HG03139 (cell line): ENCODE measurements around the gene UTP18.
A peak's percentile ranks its signal among the peaks of the same experiment; 100 is the strongest.
"Not testable (repeated sequence)": the region's sequence is repeated elsewhere in the genome, so short reads cannot be mapped to it uniquely, and the experiment has no call there.

ENCODE experiments used
- ATAC-seq: cut with Tn5 transposase; IDR thresholded peaks from one replicate; pipeline ENCODE4 v1.9.1; 2021; ENCODE audit not compliant: unreplicated experiment

UTP18 gene

GRCh38 chr17:51260237-51261023 lies at the start of gene UTP18:
UTP18 (plus strand) TSS chr17:51260546; CDS start chr17:51260585, 39 bp downstream.
- peak; percentile 65 for ATAC-seq

GRCh38 chr17:51214920-51215319 lies 45.4 kb upstream of the UTP18 start:
- ATAC-seq = no peak

GRCh38 chr17:51217946-51218345 lies 42.4 kb upstream of the UTP18 start:
- ATAC-seq = no peak

- no peak for ATAC-seq
Observed at GRCh38 chr17:51221322-51221721, 39.0 kb upstream of the UTP18 start.

GRCh38 chr17:51224402-51225262 lies 35.7 kb upstream of the UTP18 start:
- ATAC-seq = no peak

GRCh38 chr17:51225523-51225922 lies 34.8 kb upstream of the UTP18 start:
- ATAC-seq = not testable (repeated sequence)

- ATAC-seq = no peak
Observed at GRCh38 chr17:51228161-51228560, 32.2 kb upstream of the UTP18 start.

GRCh38 chr17:51229889-51230288 lies 30.5 kb upstream of the UTP18 start:
- ATAC-seq = no peak

GRCh38 chr17:51230306-51230705 lies 30.0 kb upstream of the UTP18 start:
- ATAC-seq = no peak

- no peak for ATAC-seq
Observed at GRCh38 chr17:51231999-51232398, 28.3 kb upstream of the UTP18 start.

GRCh38 chr17:51234162-51234561 lies 26.2 kb upstream of the UTP18 start:
- no peak for ATAC-seq

GRCh38 chr17:51238255-51238887 lies 22.0 kb upstream of the UTP18 start:
- ATAC-seq = peak; percentile 53

- no peak for ATAC-seq
Observed at GRCh38 chr17:51240275-51240674, 20.1 kb upstream of the UTP18 start.

- no peak for ATAC-seq
Observed at GRCh38 chr17:51244041-51244440, 16.3 kb upstream of the UTP18 start.

- ATAC-seq = no peak
Observed at GRCh38 chr17:51245535-51245934, 14.8 kb upstream of the UTP18 start.

GRCh38 chr17:51250314-51250840 lies 10.0 kb upstream of the UTP18 start:
- ATAC-seq = no peak

- ATAC-seq = no peak
Observed at GRCh38 chr17:51251010-51251409, 9.3 kb upstream of the UTP18 start.

GRCh38 chr17:51255673-51256072 lies 4.7 kb upstream of the UTP18 start:
- ATAC-seq = no peak

- ATAC-seq = no peak
Observed at GRCh38 chr17:51256101-51256500, 4.2 kb upstream of the UTP18 start.

- ATAC-seq = no peak
Observed at GRCh38 chr17:51257150-51258081, 2.9 kb upstream of the UTP18 start.
